Activated CD8-positive, alpha-beta T cell treated with anti-CD3 and anti-CD28 coated beads, Interleukin-2, amount 10 ng/mL, durations not matched to agents 7 days and 5 days (primary cell): ENCODE measurements around the gene TRIM5. TPM values are rescaled to one million over a fixed set of nuclear protein-coding genes. Genes with fewer than 3 reads are reported as not detected.
"Not testable (repeated sequence)": the region's sequence is repeated elsewhere in the genome, so short reads cannot be mapped to it uniquely, and the experiment has no call there.

Experiments used
- ATAC-seq: fragments of 150-1000 bp; cut with Tn5 transposase; one replicate; pipeline ENCODE4 v1.10.0; 2021; ENCODE audit warnings: moderate library complexity
- CTCF ChIA-PET: fragments of 350-600 bp; sonication (Branson Sonifier 250); formaldehyde crosslinking; loops from one replicate; lab custom pipeline; 2021; ENCODE audit warnings: antibody characterized with exemption; lab: Charles Lee
- POLR2A ChIA-PET: fragments of 350-600 bp; sonication (Branson Sonifier 250); formaldehyde crosslinking; loops from one replicate; lab custom pipeline; 2021; ENCODE audit warnings: antibody characterized with exemption; lab: Charles Lee
- DNase-seq: peaks from one replicate; pipeline ENCODE4 v3.0.0-alpha.2; 2020
- H3K27ac Mint-ChIP-seq: one replicate; pipeline ENCODE4 v1.8.0; 2021; ENCODE audit warnings: mild to moderate bottlenecking, mixed read lengths
- H3K27me3 Mint-ChIP-seq: one replicate; pipeline ENCODE4 v1.8.0; 2021; ENCODE audit warnings: low read depth, mixed read lengths
- H3K36me3 Mint-ChIP-seq: one replicate; pipeline ENCODE4 v1.8.0; 2021; ENCODE audit warnings: low read depth, mixed read lengths
- H3K4me1 Mint-ChIP-seq: one replicate; pipeline ENCODE4 v1.8.0; 2021; ENCODE audit warnings: low read depth, mixed read lengths
- H3K4me3 Mint-ChIP-seq: one replicate; pipeline ENCODE4 v1.8.0; 2021; ENCODE audit warnings: mild to moderate bottlenecking, mixed read lengths
- H3K9me3 Mint-ChIP-seq: one replicate; pipeline ENCODE4 v1.8.0; 2022; ENCODE audit warnings: mixed read lengths; ENCODE audit not compliant: insufficient read depth
- total RNA-seq, 2 experiments: library from RNA; stranded (reverse); gene quantifications; one replicate each; pipeline ENCODE4 v1.2.3, GENCODE V29; 2021

TRIM5 gene
- total RNA-seq, 2 experiments from 2014 or later: 28.1 to 33.4 TPM

GRCh38 chr11:5689551-5689983, 4.7 kb upstream of the TRIM5 start, which contains the start of gene TRIM22:
TRIM22 (plus strand) TSS chr11:5689790; CDS start chr11:5696233, 6,443 bp downstream.
- Mint-ChIP-seq H3K9me3 (no peaks in the 10 kb centered on the region), H3K36me3 (peaks cover 38% of the 10 kb centered on the region), H3K27me3 (no peaks in the 10 kb centered on the region), H3K4me1 (peaks cover 53% of the 10 kb centered on the region), H3K27ac (peak within 1 kb of the TSS; percentile 92), H3K4me3 (peak within 1 kb of the TSS; percentile 87)
- peak; percentile 70 for ATAC-seq
- ChIA-PET CTCF (interaction anchor here (0.8 to 3.5 kb wide), 8 partner anchors 9 to 214 kb away, joined by 3 to 11 read pairs (median 5); partner anchors contain the start of gene TRIM34), POLR2A (interaction anchor here (1.0 to 2.8 kb wide), 11 partner anchors 9 to 1084 kb away, joined by 3 to 36 read pairs (median 7); partner anchors contain the start of gene TRIM34)
- DNase-seq: peak; percentile 77

- DNase-seq (no peak), ATAC-seq (no peak)
- no peaks in the 10 kb centered on the region for H3K9me3 Mint-ChIP-seq
- no peaks in the 10 kb centered on the region for H3K27me3 Mint-ChIP-seq
- CTCF ChIA-PET: interaction anchor here (0.6 to 3.0 kb wide), 3 partner anchors 64 to 123 kb away, joined by 3 to 9 read pairs (median 3); partner anchors contain the start of gene TRIM34
- POLR2A ChIA-PET: interaction anchor here (0.6 kb wide), 1 partner anchor 886 kb away, joined by 3 read pairs; no protein-coding TSS in a partner anchor
- H3K4me3 Mint-ChIP-seq: no peak overlapping the region
- H3K27ac Mint-ChIP-seq: peak overlapping the region; percentile 83
- peaks cover 49% of the 10 kb centered on the region for H3K4me1 Mint-ChIP-seq
- peaks cover 34% of the 10 kb centered on the region for H3K36me3 Mint-ChIP-seq
These were observed 3.6 kb upstream of the TRIM5 start for GRCh38 chr11:5688482-5688881.

GRCh38 chr11:5686426-5686825, 1.6 kb upstream of the TRIM5 start:
- ChIA-PET CTCF (no interaction called here), POLR2A (no interaction called here)
- Mint-ChIP-seq H3K4me3 (no peak overlapping the region), H3K36me3 (peaks cover 29% of the 10 kb centered on the region), H3K9me3 (no peaks in the 10 kb centered on the region), H3K27ac (no peak overlapping the region), H3K4me1 (peaks cover 43% of the 10 kb centered on the region), H3K27me3 (no peaks in the 10 kb centered on the region)
- DNase-seq (no peak), ATAC-seq (no peak)

- peaks cover 53% of the 10 kb centered on the region for H3K4me1 Mint-ChIP-seq
- H3K27ac Mint-ChIP-seq: peak overlapping the region; percentile 96
- ChIA-PET CTCF (interaction anchor here (1.0 to 2.9 kb wide), 15 partner anchors 9 to 207 kb away, joined by 3 to 13 read pairs (median 6); partner anchors contain the start of gene TRIM34), POLR2A (interaction anchor here (0.6 to 3.2 kb wide), 8 partner anchors 9 to 720 kb away, joined by 3 to 24 read pairs (median 4); partner anchors contain the start of gene TRIM34)
- ATAC-seq: peak; percentile 8
- peaks cover 30% of the 10 kb centered on the region for H3K36me3 Mint-ChIP-seq
- H3K9me3 Mint-ChIP-seq: no peaks in the 10 kb centered on the region
- DNase-seq: no peak
- H3K4me3 Mint-ChIP-seq: peak overlapping the region; percentile 97
- no peaks in the 10 kb centered on the region for H3K27me3 Mint-ChIP-seq
These were observed 733 bp downstream of the TRIM5 start for GRCh38 chr11:5684036-5684645.

- peak overlapping the region; percentile 96 for H3K27ac Mint-ChIP-seq
- H3K9me3 Mint-ChIP-seq, ATAC-seq, H3K27me3 Mint-ChIP-seq: not testable (repeated sequence)
- H3K4me3 Mint-ChIP-seq: peak overlapping the region; percentile 97
- DNase-seq: peak; percentile 51
- H3K36me3 Mint-ChIP-seq: peaks cover 35% of the 10 kb centered on the region
- CTCF ChIA-PET: interaction anchor here (1.1 to 2.9 kb wide), 5 partner anchors 10 to 83 kb away, joined by 3 to 13 read pairs (median 6); no protein-coding TSS in a partner anchor
- peaks cover 53% of the 10 kb centered on the region for H3K4me1 Mint-ChIP-seq
- POLR2A ChIA-PET: interaction anchor here (1.1 to 3.2 kb wide), 5 partner anchors 10 to 721 kb away, joined by 3 to 24 read pairs (median 6); partner anchors contain the start of gene TRIM34
These were observed 1.3 kb downstream of the TRIM5 start for GRCh38 chr11:5683620-5684019.

GRCh38 chr11:5682890-5683441, 1.9 kb downstream of the TRIM5 start:
- Mint-ChIP-seq H3K36me3 (peaks cover 42% of the 10 kb centered on the region), H3K4me1 (peaks cover 54% of the 10 kb centered on the region)
- H3K27me3 Mint-ChIP-seq, ATAC-seq, DNase-seq, H3K9me3 Mint-ChIP-seq, H3K27ac Mint-ChIP-seq, H3K4me3 Mint-ChIP-seq: not testable (repeated sequence)
- CTCF ChIA-PET: interaction anchor here (2.3 to 2.9 kb wide), 2 partner anchors 11 to 82 kb away, joined by 6 to 13 read pairs; no protein-coding TSS in a partner anchor
- POLR2A ChIA-PET: interaction anchor here (1.1 to 3.2 kb wide), 4 partner anchors 11 to 58 kb away, joined by 5 to 24 read pairs (median 7); partner anchors contain the start of gene TRIM34

GRCh38 chr11:5679811-5680210, 5.1 kb downstream of the TRIM5 start:
- H3K9me3 Mint-ChIP-seq: peaks cover 5% of the 10 kb centered on the region
- ATAC-seq: no peak
- ChIA-PET POLR2A (interaction anchor here (2.5 kb wide), 1 partner anchor 10 kb away, joined by 15 read pairs; the partner anchor contains the start of gene TRIM22), CTCF (interaction anchor here (0.9 kb wide), 1 partner anchor 18 kb away, joined by 3 read pairs; no protein-coding TSS in a partner anchor)
- H3K4me3 Mint-ChIP-seq: no peak overlapping the region
- H3K27me3 Mint-ChIP-seq: no peaks in the 10 kb centered on the region
- peaks cover 40% of the 10 kb centered on the region for H3K4me1 Mint-ChIP-seq
- H3K36me3 Mint-ChIP-seq: peaks cover 58% of the 10 kb centered on the region
- H3K27ac Mint-ChIP-seq: no peak overlapping the region
- DNase-seq: no peak

GRCh38 chr11:5674391-5674790, 10.5 kb downstream of the TRIM5 start:
- Mint-ChIP-seq H3K27ac (no peak overlapping the region), H3K27me3 (no peaks in the 10 kb centered on the region), H3K4me3 (no peak overlapping the region), H3K9me3 (peaks cover 5% of the 10 kb centered on the region), H3K4me1 (peaks cover 17% of the 10 kb centered on the region), H3K36me3 (peaks cover 43% of the 10 kb centered on the region)
- DNase-seq (no peak), ATAC-seq (no peak)
- POLR2A ChIA-PET: no interaction called here
- CTCF ChIA-PET: no interaction called here

- POLR2A ChIA-PET: no interaction called here
- no peak overlapping the region for H3K27ac Mint-ChIP-seq
- peaks cover 30% of the 10 kb centered on the region for H3K36me3 Mint-ChIP-seq
- peaks cover 1% of the 10 kb centered on the region for H3K4me1 Mint-ChIP-seq
- ATAC-seq (no peak), DNase-seq (no peak)
- CTCF ChIA-PET: no interaction called here
- H3K27me3 Mint-ChIP-seq: no peaks in the 10 kb centered on the region
- H3K9me3 Mint-ChIP-seq: no peaks in the 10 kb centered on the region
- no peak overlapping the region for H3K4me3 Mint-ChIP-seq
These were observed 13.0 kb downstream of the TRIM5 start for GRCh38 chr11:5671831-5672230.

- ChIA-PET POLR2A (no interaction called here), CTCF (no interaction called here)
- Mint-ChIP-seq H3K4me1 (no peaks in the 10 kb centered on the region), H3K36me3 (peaks cover 33% of the 10 kb centered on the region), H3K9me3 (no peaks in the 10 kb centered on the region), H3K4me3 (no peak overlapping the region), H3K27me3 (no peaks in the 10 kb centered on the region), H3K27ac (no peak overlapping the region)
- ATAC-seq (no peak), DNase-seq (no peak)
These were observed 18.5 kb downstream of the TRIM5 start for GRCh38 chr11:5666402-5666793.

GRCh38 chr11:5665746-5666401, 19.0 kb downstream of the TRIM5 start:
- CTCF ChIA-PET: no interaction called here

More at GRCh38 chr11:5665746-5666401, 19.0 kb downstream of the TRIM5 start:
- POLR2A ChIA-PET: no interaction called here
- H3K36me3 Mint-ChIP-seq: peaks cover 33% of the 10 kb centered on the region
- H3K4me1 Mint-ChIP-seq: peaks cover 2% of the 10 kb centered on the region
- no peak overlapping the region for H3K4me3 Mint-ChIP-seq
- no peaks in the 10 kb centered on the region for H3K27me3 Mint-ChIP-seq
- H3K9me3 Mint-ChIP-seq: no peaks in the 10 kb centered on the region
- ATAC-seq (no peak), DNase-seq (no peak)
- H3K27ac Mint-ChIP-seq: no peak overlapping the region
